GM19328 (cell line): ENCODE measurements around the gene MYBPHL.

Source experiments
- ATAC-seq: cut with Tn5 transposase; IDR thresholded peaks from one replicate; pipeline ENCODE4 v1.9.1; 2021; ENCODE audit warnings: mild to moderate bottlenecking, moderate library complexity; ENCODE audit not compliant: unreplicated experiment

MYBPHL gene

GRCh38 chr1:109306832-109307273 lies at the start of gene MYBPHL:
TSS of gene MYBPHL (minus strand) at chr1:109307011. CDS start at chr1:109306991, 20 bp downstream.
- ATAC-seq, result no peak

DNA sequence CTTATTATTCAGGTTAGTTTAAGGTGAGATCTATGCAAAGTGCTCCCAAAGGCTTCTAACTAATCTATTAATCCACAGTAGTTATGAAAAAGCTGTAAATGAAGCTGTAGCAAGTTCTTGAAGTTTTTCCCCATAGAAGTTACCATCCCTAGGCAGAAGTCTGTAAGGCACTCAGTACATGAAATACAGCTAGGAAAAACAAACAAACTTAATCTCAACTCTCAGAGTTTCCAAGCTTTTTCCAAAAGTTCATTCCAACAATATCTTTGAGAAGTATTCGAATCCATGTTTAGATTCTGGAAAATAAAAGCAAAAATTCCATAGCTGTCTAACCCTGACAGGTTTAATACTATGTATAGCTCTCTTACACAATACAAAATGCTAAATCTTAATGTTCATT lies 49.7 kb upstream of the MYBPHL start:
- no peak for ATAC-seq

- ATAC-seq, result no peak
Observed at GRCh38 chr1:109354929-109355328, 48.1 kb upstream of the MYBPHL start.

- no peak for ATAC-seq
Observed at GRCh38 chr1:109351457-109351856, 44.6 kb upstream of the MYBPHL start.

- ATAC-seq, result no peak
Observed at GRCh38 chr1:109350655-109351054, 43.8 kb upstream of the MYBPHL start.

GRCh38 chr1:109350182-109350581 lies 43.4 kb upstream of the MYBPHL start:
- no peak for ATAC-seq

GRCh38 chr1:109347511-109347910 lies 40.7 kb upstream of the MYBPHL start:
- ATAC-seq, result no peak

DNA sequence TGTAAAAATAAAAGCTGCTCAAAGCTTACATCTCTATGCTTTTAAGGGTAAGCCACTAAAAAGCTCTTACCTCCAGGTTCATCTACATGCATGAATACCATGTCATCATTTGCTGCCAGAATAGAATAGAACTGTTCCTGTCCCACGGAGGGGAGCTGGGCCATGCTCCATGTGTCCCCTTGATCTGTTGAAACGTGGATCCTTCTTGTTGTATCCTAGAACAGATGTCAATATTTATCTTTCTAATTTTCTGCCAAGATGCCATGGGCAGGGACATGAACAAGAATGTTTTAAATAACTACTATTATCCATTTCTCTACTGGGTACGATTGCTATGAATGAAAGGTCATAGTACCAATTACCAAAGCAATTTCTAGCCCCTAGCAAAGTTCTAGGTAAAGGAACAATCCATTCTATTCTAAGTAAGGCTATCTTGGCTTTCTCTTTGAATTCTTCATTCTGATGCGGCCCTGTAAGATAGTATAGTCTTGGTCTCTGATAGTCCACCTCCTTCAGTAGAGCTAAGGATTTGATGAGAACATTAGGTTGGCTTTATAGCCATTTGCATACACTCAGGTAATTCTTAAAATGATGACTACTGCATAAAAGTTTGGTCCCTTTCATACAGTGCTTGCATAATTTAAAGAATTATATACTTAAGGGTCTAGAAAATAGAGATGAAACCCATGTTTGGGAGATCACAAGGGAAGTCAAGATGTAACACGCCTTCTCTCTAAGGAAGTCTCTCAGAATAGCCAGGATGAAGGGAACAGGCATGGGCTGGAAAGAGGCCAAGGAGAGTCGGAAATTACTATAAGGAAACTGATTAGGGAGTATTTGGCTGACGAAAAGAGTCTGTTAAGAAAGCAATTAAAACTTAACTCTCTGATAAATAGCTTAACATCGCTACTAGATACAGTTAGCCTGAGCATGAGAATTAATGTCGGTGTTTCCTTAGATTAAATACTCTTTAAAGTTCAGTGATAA lies 35.4 kb upstream of the MYBPHL start:
- no peak for ATAC-seq

DNA sequence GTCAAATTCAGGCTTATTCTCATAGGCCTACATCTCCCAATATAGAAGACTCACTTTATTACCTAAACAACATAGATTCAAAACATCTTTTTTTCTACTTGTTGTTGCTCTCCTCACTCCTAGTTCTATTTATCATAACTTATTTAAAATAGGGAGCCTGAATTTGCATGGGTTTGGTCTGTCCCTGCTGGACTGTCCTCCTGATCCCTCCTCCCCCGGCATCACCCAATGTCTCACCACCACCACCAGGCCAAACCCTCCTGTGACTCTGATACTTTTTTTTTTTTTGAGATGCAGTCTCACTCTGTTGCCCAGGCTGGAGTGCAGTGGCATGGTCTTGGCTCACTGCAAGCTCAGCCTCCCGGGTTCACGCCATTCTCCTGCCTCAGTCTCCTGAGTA lies 31.8 kb upstream of the MYBPHL start:
- ATAC-seq, result no peak

- no peak for ATAC-seq
Observed at GRCh38 chr1:109338091-109338490, 31.3 kb upstream of the MYBPHL start.

DNA sequence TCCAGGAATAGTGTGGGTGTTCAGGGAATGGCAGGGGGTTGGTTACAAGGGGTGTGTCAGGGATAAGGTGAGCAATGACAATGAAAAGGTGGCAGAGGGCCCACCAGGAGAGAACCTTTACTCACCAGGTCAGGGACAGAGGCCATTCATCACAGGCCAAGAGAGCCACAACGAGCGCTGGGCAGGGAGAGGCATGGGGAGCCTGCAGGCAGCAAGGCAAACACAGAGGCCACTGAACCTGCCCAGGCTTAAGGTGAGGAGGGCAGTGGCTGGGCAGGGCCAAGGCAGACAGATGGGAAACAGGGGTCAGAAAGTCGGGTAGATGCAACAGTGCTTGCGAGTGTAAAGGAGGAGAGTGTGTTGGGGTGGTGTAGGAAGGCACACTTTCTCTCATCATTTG lies 28.3 kb upstream of the MYBPHL start:
- ATAC-seq, result no peak

DNA sequence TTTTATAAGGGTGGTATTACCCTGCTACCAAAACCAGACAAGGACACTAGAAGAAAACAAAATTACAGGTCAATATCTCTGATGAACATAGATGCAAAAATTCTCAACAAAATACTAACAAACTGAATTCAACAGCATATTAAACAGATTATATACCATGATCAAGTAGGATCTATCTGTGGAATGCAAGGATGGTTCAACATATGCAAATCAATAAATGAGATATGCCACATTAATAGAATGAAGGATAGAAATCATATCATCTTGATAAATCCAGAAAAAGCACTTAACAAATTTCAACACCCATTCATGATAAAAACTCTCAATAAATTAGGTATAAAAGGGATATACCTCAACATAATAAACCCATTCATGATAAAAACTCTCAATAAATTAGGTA lies 24.3 kb upstream of the MYBPHL start:
- ATAC-seq, result no peak

DNA sequence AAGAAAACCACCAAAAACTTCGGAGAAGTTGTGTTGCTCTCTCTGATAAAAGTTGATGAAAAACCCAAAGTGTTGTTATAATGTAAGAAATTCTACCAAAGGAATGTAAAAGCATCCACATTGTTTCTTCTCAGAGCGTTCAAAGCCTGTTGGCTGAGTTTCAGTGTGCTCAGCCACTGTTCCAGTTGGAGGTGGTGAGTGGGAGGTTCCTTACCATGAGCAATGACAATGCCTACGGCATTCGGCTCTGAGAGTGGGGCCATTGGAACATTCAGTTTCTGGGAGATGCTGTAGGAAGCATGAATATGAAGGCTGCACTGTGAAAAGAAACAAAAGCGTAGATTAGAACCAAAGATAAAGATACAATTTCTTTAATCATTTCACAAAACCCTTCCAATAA lies 20.5 kb upstream of the MYBPHL start:
- ATAC-seq, result no peak

DNA sequence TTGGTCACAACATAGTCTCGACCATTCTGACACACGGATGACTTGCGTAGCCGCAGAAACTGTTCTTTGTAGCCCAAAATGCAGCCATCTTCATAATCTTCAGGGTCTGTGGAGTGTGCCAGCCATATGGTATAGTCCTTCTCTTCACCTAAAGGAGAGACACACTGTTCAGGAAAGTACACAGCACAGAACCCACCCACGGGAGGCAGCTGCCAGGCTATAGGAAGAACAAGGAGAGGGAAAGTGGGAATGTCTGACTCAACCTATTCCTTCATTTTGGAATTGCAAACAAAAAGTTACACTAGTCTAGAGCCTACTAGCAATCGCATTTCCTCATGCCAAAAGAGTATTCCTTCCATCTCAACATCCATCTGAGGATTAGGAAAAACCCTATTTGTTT lies 16.2 kb upstream of the MYBPHL start:
- no peak for ATAC-seq

GRCh38 chr1:109319114-109319513 lies 12.3 kb upstream of the MYBPHL start:
- ATAC-seq, result no peak

GRCh38 chr1:109316506-109316905 lies 9.7 kb upstream of the MYBPHL start:
- ATAC-seq, result no peak

DNA sequence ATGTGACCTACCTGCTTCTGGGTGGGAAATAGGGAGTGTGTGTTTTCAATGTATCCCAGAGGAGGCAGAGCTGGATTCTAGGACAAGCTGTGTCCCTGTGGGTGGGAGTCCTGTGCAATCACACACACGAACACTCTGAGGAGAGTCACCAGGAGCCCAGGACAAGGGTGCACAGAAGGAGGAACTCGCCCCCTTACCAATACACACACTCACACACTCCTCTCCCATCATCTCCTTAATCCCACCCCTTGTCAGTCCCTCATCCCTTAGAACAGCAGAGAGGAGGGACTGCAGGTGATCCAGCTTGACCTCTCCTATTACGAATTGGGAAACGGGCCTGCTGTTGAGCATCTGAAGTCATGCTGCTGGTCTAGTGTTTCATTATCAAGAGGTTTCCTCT lies 8.5 kb upstream of the MYBPHL start:
- no peak for ATAC-seq

DNA sequence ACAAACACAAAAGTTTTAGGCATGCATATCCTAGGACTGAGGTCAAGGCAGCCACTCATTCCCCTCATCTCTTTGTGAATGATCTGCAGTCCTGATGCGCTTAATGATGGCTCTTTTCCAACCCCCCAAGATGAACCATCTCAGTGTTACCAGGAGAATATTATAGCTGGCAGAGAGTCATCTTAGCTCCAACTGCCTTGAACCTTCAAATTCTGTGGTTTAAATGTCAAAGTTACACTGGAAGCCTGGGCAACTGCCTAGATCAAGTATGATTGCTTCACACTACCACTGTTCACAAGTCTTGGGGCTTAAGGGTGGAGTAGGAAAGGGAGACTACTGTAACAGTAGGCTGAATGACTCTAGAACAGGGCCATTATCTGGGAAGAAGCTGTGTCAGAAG lies 8.0 kb upstream of the MYBPHL start:
- ATAC-seq, result no peak

GRCh38 chr1:109312978-109313775 lies 6.4 kb upstream of the MYBPHL start:
- ATAC-seq, result no peak

DNA sequence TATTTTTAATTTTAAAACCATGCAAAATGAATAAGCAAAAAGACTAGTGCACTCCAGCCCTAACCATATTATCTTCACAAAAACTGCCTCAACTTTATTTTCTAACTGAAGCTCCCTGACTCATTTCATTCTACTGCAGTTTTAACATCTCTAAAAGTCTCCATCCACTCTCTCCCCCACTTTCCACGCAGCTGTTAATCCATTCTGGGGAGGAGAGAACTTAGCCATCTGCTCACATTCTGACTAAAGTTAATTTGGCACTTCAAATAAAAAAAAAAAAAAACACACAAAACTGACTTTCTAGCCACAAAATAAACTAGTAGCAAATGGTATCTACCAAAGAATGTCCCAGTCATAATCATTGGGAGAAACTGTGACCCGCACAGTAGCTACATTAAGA lies 5.4 kb upstream of the MYBPHL start:
- no peak for ATAC-seq

GRCh38 chr1:109309347-109309746 lies 2.5 kb upstream of the MYBPHL start:
- ATAC-seq, result no peak
